Suprapubic skin (tissue), 4 donors: ENCODE data around the gene ANKS4B. TPM values are rescaled to one million over a fixed set of nuclear protein-coding genes. Genes with fewer than 3 reads are reported as not detected.

Source experiments
- DNase-seq, 2 donors: peaks; one replicate each; pipeline ENCODE4 v3.0.0-alpha.2; 2019; ENCODE audit warnings: low spot score in 2 of 2
- H3K27ac ChIP-seq: fragments of 200-600 bp; sonication (generic); one replicate; pipeline ENCODE4 v1.5.1; 2019
- H3K27me3 ChIP-seq: fragments of 200-600 bp; sonication (generic); one replicate; pipeline ENCODE4 v1.5.1; 2019
- H3K36me3 ChIP-seq: fragments of 200-600 bp; sonication (generic); one replicate; pipeline ENCODE4 v1.5.1; 2019
- H3K4me1 ChIP-seq: fragments of 200-600 bp; sonication (generic); one replicate; pipeline ENCODE4 v1.5.1; 2019
- H3K4me3 ChIP-seq: fragments of 200-600 bp; sonication (generic); one replicate; pipeline ENCODE4 v1.5.1; 2019; ENCODE audit warnings: mild to moderate bottlenecking
- H3K9me3 ChIP-seq: fragments of 200-600 bp; sonication (generic); one replicate; pipeline ENCODE4 v1.5.1; 2019
- EP300 ChIP-seq: sonication (generic); formaldehyde crosslinking; IDR thresholded peaks from one replicate; pipeline ENCODE4 v1.6.1; 2017; ENCODE audit warnings: antibody characterized with exemption
- POLR2A ChIP-seq, 2 donors: fragments of 450-650 bp; IDR thresholded peaks; one replicate each; pipeline ENCODE4 v1.6.1; 2017; ENCODE audit warnings: antibody characterized with exemption in 2 of 2, mild to moderate bottlenecking in 2 of 2, moderate library complexity in 2 of 2
- POLR2AphosphoS5 ChIP-seq, 3 donors: sonication (generic); formaldehyde crosslinking; IDR thresholded peaks; one replicate each; pipeline ENCODE4 v1.6.1; 2017; ENCODE audit warnings: antibody characterized with exemption in 3 of 3
- WGBS: methylation state at CpG from one replicate; pipeline ENCODE4 v1.1.5; 2018; 5-methylcytosine and 5-hydroxymethylcytosine counted together
- total RNA-seq, 4 donors: library from RNA; depleted of rRNA; stranded (reverse); fragments of >200 nt; gene quantifications; one replicate each; pipeline ENCODE4 v1.1.0, GENCODE V29; 2016
- TF ChIP-seq, protein P1 (sequence below), 2 donors: fragments of 200-600 bp in 1 of 2; fragments of 450-650 bp in 1 of 2; sonication (generic) in 1 of 2; IDR thresholded peaks; one replicate each; pipeline ENCODE4 v1.5.1; 2016 to 2019; ENCODE audit warnings: antibody characterized with exemption in 2 of 2, mild to moderate bottlenecking in 1 of 2, moderate library complexity in 1 of 2

Gene ANKS4B
- total RNA-seq, 4 donors from 2014 or later, result not detected

DNA sequence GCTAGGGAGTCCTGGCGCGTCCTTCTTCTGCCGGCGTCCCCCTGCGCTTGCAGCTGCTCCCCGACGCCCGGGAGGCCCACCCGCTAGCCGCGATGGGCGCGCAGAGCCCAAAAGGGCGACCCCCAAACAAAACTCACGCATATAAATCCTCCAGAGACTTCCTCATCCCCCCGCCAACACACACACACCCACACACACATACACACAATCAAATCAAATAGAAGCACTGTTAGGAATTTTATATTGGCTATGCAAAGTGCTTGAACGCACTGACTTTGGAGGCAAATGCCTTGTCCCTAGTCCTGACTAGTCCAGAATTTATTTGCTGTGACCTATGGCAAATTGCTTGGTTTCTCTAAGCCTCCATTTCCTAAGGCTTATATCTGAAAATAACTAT, 68.4 kb downstream of the ANKS4B start:
- WGBS, result under 1% methylated on average over 17 of the region's 17 CpGs
- H3K27me3 ChIP-seq, result no peaks in the 10 kb centered on the region
- no peaks in the 10 kb centered on the region for H3K36me3 ChIP-seq
- DNase-seq, result no peak
- H3K4me3 ChIP-seq, result peak overlapping the region; percentile 81
- TF ChIP-seq POLR2A (IDR thresholded peaks at IDR 0.05) (no peak), EP300 (no peak), POLR2AphosphoS5 (IDR thresholded peaks at IDR 0.05) (no peak)
- TF ChIP-seq, protein P1, sequence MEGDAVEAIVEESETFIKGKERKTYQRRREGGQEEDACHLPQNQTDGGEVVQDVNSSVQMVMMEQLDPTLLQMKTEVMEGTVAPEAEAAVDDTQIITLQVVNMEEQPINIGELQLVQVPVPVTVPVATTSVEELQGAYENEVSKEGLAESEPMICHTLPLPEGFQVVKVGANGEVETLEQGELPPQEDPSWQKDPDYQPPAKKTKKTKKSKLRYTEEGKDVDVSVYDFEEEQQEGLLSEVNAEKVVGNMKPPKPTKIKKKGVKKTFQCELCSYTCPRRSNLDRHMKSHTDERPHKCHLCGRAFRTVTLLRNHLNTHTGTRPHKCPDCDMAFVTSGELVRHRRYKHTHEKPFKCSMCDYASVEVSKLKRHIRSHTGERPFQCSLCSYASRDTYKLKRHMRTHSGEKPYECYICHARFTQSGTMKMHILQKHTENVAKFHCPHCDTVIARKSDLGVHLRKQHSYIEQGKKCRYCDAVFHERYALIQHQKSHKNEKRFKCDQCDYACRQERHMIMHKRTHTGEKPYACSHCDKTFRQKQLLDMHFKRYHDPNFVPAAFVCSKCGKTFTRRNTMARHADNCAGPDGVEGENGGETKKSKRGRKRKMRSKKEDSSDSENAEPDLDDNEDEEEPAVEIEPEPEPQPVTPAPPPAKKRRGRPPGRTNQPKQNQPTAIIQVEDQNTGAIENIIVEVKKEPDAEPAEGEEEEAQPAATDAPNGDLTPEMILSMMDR (IDR thresholded peaks at IDR 0.05), result no peak
- peak overlapping the region; percentile 97 for H3K27ac ChIP-seq
- H3K4me1 ChIP-seq, result peaks cover 31% of the 10 kb centered on the region
- H3K9me3 ChIP-seq, result no peaks in the 10 kb centered on the region

DNA sequence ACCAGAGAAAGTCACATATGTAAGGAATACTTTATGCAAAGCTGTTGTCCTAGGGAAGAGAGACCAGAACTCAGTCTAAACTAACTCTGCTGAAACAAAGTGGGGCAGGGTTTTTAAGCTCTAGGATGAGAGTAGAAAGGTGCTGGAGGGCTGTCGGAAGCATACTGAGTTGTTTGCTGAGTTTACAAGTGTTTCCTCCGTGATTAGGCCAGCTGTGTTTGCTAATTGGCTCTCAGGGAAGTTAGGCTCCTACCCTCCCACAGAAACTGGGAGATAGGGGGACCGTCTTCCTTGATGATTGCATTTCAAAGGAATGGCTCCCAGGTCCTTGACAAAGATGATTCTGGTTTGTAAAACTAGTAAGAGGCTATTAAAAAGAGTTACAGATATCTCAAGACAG, 69.0 kb downstream of the ANKS4B start:
- H3K4me3 ChIP-seq, result peak overlapping the region; percentile 81
- peak overlapping the region; percentile 97 for H3K27ac ChIP-seq
- H3K9me3 ChIP-seq, result no peaks in the 10 kb centered on the region
- peaks cover 31% of the 10 kb centered on the region for H3K4me1 ChIP-seq
- no peaks in the 10 kb centered on the region for H3K27me3 ChIP-seq
- WGBS, result 38% methylated on average over 3 of the region's 3 CpGs
- DNase-seq, result no peak
- H3K36me3 ChIP-seq, result no peaks in the 10 kb centered on the region
- TF ChIP-seq EP300, result no peak
- TF ChIP-seq POLR2AphosphoS5 (IDR thresholded peaks at IDR 0.05), result no peak
- no peak for TF ChIP-seq POLR2A (IDR thresholded peaks at IDR 0.05)
- TF ChIP-seq, protein P1 (IDR thresholded peaks at IDR 0.05), result no peak

DNA sequence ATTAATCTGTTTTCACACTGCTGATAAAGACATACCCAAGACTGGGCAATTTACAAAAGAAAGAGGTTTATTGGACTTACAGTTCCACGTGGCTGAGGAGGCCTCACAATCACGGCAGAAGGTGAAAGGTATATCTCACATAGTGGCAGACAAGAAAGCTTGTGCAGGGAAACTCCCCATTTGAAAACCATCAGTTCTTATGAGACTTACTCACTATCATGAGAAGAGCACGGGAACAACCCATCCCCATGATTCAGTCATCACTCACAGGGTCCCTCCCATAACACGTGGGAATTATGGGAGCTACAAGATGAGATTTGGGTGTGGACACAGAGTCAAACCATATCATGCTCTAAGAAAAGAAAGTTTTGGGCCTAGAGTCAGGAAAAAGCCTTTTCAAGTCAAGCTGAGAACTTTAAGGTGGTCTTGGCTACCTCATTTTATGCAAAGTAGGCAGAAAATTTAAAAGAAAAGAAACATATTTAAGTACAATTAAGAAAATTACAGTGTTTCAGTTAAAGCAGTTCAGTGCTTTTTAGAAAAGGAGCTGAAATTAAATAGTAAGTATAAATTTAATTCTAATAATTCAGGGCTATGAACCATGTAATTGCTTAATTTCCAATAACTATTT, 69.5 kb downstream of the ANKS4B start:
- Histone ChIP-seq H3K9me3 (no peaks in the 10 kb centered on the region), H3K36me3 (no peaks in the 10 kb centered on the region), H3K27me3 (no peaks in the 10 kb centered on the region), H3K4me3 (peak overlapping the region; percentile 81), H3K4me1 (peaks cover 31% of the 10 kb centered on the region), H3K27ac (peak overlapping the region; percentile 97)
- TF ChIP-seq, protein P1 (IDR thresholded peaks at IDR 0.05), result no peak
- TF ChIP-seq POLR2AphosphoS5 (IDR thresholded peaks at IDR 0.05), result peak in 1 of 3 donors; percentile 17
- no peak for TF ChIP-seq EP300
- TF ChIP-seq POLR2A (IDR thresholded peaks at IDR 0.05), result peak in 1 of 2 donors; percentile 19
- DNase-seq, result no peak
- 47% methylated on average over 4 of the region's 4 CpGs for WGBS

Other genes starting within 250 kb of the ANKS4B start
- 1 to 10 TPM; 1.0 to 4.0 (median 1.6) TPM for gene DNAH3, start 82.9 kb upstream of the ANKS4B start, total RNA-seq
- gene LDAF1, start 75.0 kb upstream of the ANKS4B start, total RNA-seq, result 100 to 1,000 TPM in 3 of 4 donors, 10 to 100 TPM in 1; 96.2 to 211 (median 200) TPM
- not detected for gene ZP2, start 22.1 kb upstream of the ANKS4B start, total RNA-seq
- gene CRYM, start 44.6 kb downstream of the ANKS4B start, total RNA-seq, result 10 to 100 TPM in 1 of 4 donors, 1 to 10 TPM in 2, under 1 TPM in 1; 0.91 to 13.2 (median 5.5) TPM